ENCODE measurements around the gene OTULINL.
"Not testable (repeated sequence)": the region's sequence is repeated elsewhere in the genome, so short reads cannot be mapped to it uniquely, and the experiment has no call there.

The OTULINL gene

GRCh38 chr5:14581106-14581890 is at the start of gene OTULINL:
Gene OTULINL, plus strand, starts transcription at chr5:14581792. Its CDS starts 103 bp downstream, at chr5:14581895.
- peak; percentile 87 for DNase-seq (ENCODE audit: low spot score)

GRCh38 chr5:14532180-14532579 is 49.4 kb upstream of the OTULINL start:
- no peak for DNase-seq (ENCODE audit: low spot score)

- DNase-seq (ENCODE audit: low spot score): no peak
These were observed 46.8 kb upstream of the OTULINL start for GRCh38 chr5:14534773-14535172.

GRCh38 chr5:14545308-14545707 is 36.3 kb upstream of the OTULINL start:
- no peak for DNase-seq (ENCODE audit: low spot score)

- no peak for DNase-seq (ENCODE audit: low spot score)
These were observed 35.7 kb upstream of the OTULINL start for GRCh38 chr5:14545862-14546261.

- no peak for DNase-seq (ENCODE audit: low spot score)
These were observed 33.9 kb upstream of the OTULINL start for GRCh38 chr5:14547666-14548065.

- DNase-seq (ENCODE audit: low spot score): no peak
These were observed 30.4 kb upstream of the OTULINL start for GRCh38 chr5:14551211-14551610.

GRCh38 chr5:14552017-14552416 is 29.6 kb upstream of the OTULINL start:
- no peak for DNase-seq (ENCODE audit: low spot score)

- not testable (repeated sequence) for DNase-seq (ENCODE audit: low spot score)
These were observed 27.3 kb upstream of the OTULINL start for GRCh38 chr5:14554288-14554687.

- DNase-seq (ENCODE audit: low spot score): no peak
These were observed 25.6 kb upstream of the OTULINL start for GRCh38 chr5:14556015-14556414.

GRCh38 chr5:14557203-14557770 is 24.3 kb upstream of the OTULINL start:
- no peak for DNase-seq (ENCODE audit: low spot score)

- DNase-seq (ENCODE audit: low spot score): no peak
These were observed 23.7 kb upstream of the OTULINL start for GRCh38 chr5:14557791-14558415.

GRCh38 chr5:14560091-14560595 is 21.4 kb upstream of the OTULINL start:
- DNase-seq (ENCODE audit: low spot score): no peak

GRCh38 chr5:14561741-14562140 is 19.9 kb upstream of the OTULINL start:
- DNase-seq (ENCODE audit: low spot score): no peak

- no peak for DNase-seq (ENCODE audit: low spot score)
These were observed 13.3 kb upstream of the OTULINL start for GRCh38 chr5:14568333-14568732.

GRCh38 chr5:14569948-14570691 is 11.5 kb upstream of the OTULINL start:
- no peak for DNase-seq (ENCODE audit: low spot score)

GRCh38 chr5:14571901-14572300 is 9.7 kb upstream of the OTULINL start:
- no peak for DNase-seq (ENCODE audit: low spot score)

GRCh38 chr5:14572385-14572784 is 9.2 kb upstream of the OTULINL start:
- no peak for DNase-seq (ENCODE audit: low spot score)

- no peak for DNase-seq (ENCODE audit: low spot score)
These were observed 8.8 kb upstream of the OTULINL start for GRCh38 chr5:14572836-14573235.

GRCh38 chr5:14574096-14574495 is 7.5 kb upstream of the OTULINL start:
- DNase-seq (ENCODE audit: low spot score): no peak

- no peak for DNase-seq (ENCODE audit: low spot score)
These were observed 6.6 kb upstream of the OTULINL start for GRCh38 chr5:14574891-14575508.

- no peak for DNase-seq (ENCODE audit: low spot score)
These were observed 5.4 kb upstream of the OTULINL start for GRCh38 chr5:14576206-14576605.
